Measurements from ENCODE around the gene SYNGAP1. TPM values are rescaled to one million over a fixed set of nuclear protein-coding genes. Genes with fewer than 3 reads are reported as not detected.

The SYNGAP1 gene
- total and polyA plus RNA-seq, 9 of the 15 experiments (the other 6 are each of a cell fraction or from before 2014, with no cell fraction given) = 0.01 to 22.8 (median 3.2) TPM

DNA sequence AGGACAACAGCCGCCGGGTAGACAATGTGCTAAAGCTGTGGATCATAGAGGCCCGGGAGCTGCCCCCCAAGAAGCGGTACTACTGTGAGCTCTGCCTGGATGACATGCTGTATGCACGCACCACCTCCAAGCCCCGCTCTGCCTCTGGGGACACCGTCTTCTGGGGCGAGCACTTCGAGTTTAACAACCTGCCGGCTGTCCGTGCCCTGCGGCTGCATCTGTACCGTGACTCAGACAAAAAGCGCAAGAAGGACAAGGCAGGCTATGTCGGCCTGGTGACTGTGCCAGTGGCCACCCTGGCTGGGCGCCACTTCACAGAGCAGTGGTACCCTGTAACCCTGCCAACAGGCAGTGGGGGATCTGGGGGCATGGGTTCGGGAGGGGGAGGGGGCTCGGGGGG, 17.8 kb downstream of the SYNGAP1 start:
- ChIA-PET POLR2A (interaction anchor here (0.5 to 3.3 kb wide), 4 partner anchors 10 to 172 kb away, joined by 3 to 13 read pairs (median 4); no protein-coding TSS in a partner anchor), CTCF (ENCODE audit: low intra/inter-chr PET ratio) (no interaction called here)
- TF ChIP-seq THRAP3 (IDR thresholded peaks at IDR 0.05; ENCODE audit: borderline replicate concordance) (no peak), POLR2G (IDR thresholded peaks at IDR 0.05; ENCODE audit: low read depth, low read length) (0 out of 2 replicates have a peak, but pooled peaks have one; percentile 27), ZNF584 (CRISPR knock-in tag; IDR thresholded peaks at IDR 0.05; ENCODE audit: low read depth) (no peak)
- TF ChIP-seq, protein P1, sequence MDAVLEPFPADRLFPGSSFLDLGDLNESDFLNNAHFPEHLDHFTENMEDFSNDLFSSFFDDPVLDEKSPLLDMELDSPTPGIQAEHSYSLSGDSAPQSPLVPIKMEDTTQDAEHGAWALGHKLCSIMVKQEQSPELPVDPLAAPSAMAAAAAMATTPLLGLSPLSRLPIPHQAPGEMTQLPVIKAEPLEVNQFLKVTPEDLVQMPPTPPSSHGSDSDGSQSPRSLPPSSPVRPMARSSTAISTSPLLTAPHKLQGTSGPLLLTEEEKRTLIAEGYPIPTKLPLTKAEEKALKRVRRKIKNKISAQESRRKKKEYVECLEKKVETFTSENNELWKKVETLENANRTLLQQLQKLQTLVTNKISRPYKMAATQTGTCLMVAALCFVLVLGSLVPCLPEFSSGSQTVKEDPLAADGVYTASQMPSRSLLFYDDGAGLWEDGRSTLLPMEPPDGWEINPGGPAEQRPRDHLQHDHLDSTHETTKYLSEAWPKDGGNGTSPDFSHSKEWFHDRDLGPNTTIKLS (IDR thresholded peaks at IDR 0.05; ENCODE audit: borderline replicate concordance, low read depth) = no peak
- 91% methylated on average over 17 of the region's 18 CpGs for WGBS (ENCODE audit: insufficient coverage, low coverage, missing lambda C conversion rate)
- DNase-seq (ENCODE audit: extremely low read depth in 1 of 4, low spot score in 3 of 4) = no peak
- Histone ChIP-seq H2AFZ (ENCODE audit: low read depth, low read length) (no peak overlapping the region), H3K27ac (ENCODE audit: extremely low read depth, low read depth, low read length) (no peak overlapping the region), H3K9me3 (replicated peaks; ENCODE audit: control insufficient read depth, insufficient read depth, low read depth, low read length) (no peaks in the 10 kb centered on the region), H3K27me3 (ENCODE audit: control insufficient read depth in 2 of 2, insufficient read depth in 2 of 2, low read length in 2 of 2) (no peaks in the 10 kb centered on the region), H4K20me1 (replicated peaks; ENCODE audit: control insufficient read depth, insufficient read depth, low read length) (no peaks in the 10 kb centered on the region; the same call in 1 of the 2 replicates), H3K4me1 (replicated peaks in 1 of 2; ENCODE audit: control insufficient read depth in 2 of 2, insufficient read depth in 2 of 2, low read length in 2 of 2) (peaks cover 23 to 36% of the 10 kb centered on the region in 2 experiments), H3K36me3 (ENCODE audit: control insufficient read depth, insufficient read depth, low read length) (peaks cover 57% of the 10 kb centered on the region), H3K4me3 (no peak overlapping the region), H3K9ac (ENCODE audit: insufficient read depth in 1 of 2, low read depth in 2 of 2, low read length in 2 of 2) (peak overlapping the region in 1 of 2 experiments; percentile 43; a peak in 1 of 4 replicates), H3K79me2 (ENCODE audit: control insufficient read depth, insufficient read depth, low read length) (no peaks in the 10 kb centered on the region), H3K4me2 (ENCODE audit: insufficient read depth, low read length) (no peak overlapping the region), H3K9me1 (ENCODE audit: control insufficient read depth, insufficient read depth, low read length) (no peaks in the 10 kb centered on the region)
- no TSS peak for BruUV-seq (replicated peaks)
- no peak for ATAC-seq
- intact Hi-C loops (cut with micrococcal nuclease) (no loop called here), in situ Hi-C loops (cut with MboI) (no loop called here)
- no peak for FAIRE-seq
